GM18520 (cell line): ENCODE data around the gene ANKRD29.

ENCODE experiments used
- ATAC-seq: cut with Tn5 transposase; IDR thresholded peaks from one replicate; pipeline ENCODE4 v1.9.1; 2021; ENCODE audit not compliant: unreplicated experiment

The ANKRD29 gene

GRCh38 chr18:23662309-23663263 is at the start of gene ANKRD29:
ANKRD29 (minus strand) TSS chr18:23662911; CDS start chr18:23662730, 181 bp downstream.
- no peak for ATAC-seq

GRCh38 chr18:23712445-23712844 is 49.7 kb upstream of the ANKRD29 start:
- no peak for ATAC-seq

GRCh38 chr18:23711426-23711825 is 48.7 kb upstream of the ANKRD29 start:
- ATAC-seq, result no peak

GRCh38 chr18:23710946-23711345 is 48.2 kb upstream of the ANKRD29 start:
- no peak for ATAC-seq

GRCh38 chr18:23710068-23710527 is 47.4 kb upstream of the ANKRD29 start:
- ATAC-seq, result no peak

GRCh38 chr18:23706971-23707640 is 44.4 kb upstream of the ANKRD29 start:
- ATAC-seq, result no peak

GRCh38 chr18:23704806-23705205 is 42.1 kb upstream of the ANKRD29 start:
- ATAC-seq, result no peak

- no peak for ATAC-seq
These were observed 41.3 kb upstream of the ANKRD29 start for GRCh38 chr18:23703987-23704384.

- no peak for ATAC-seq
These were observed 40.6 kb upstream of the ANKRD29 start for GRCh38 chr18:23703057-23703986.

GRCh38 chr18:23702606-23703005 is 39.9 kb upstream of the ANKRD29 start:
- ATAC-seq, result no peak

- no peak for ATAC-seq
These were observed 38.9 kb upstream of the ANKRD29 start for GRCh38 chr18:23701544-23702064.

GRCh38 chr18:23701017-23701416 is 38.3 kb upstream of the ANKRD29 start:
- ATAC-seq, result no peak

- ATAC-seq, result no peak
These were observed 32.1 kb upstream of the ANKRD29 start for GRCh38 chr18:23694637-23695430.

- ATAC-seq, result no peak
These were observed 31.1 kb upstream of the ANKRD29 start for GRCh38 chr18:23693846-23694245.

- ATAC-seq, result no peak
These were observed 27.9 kb upstream of the ANKRD29 start for GRCh38 chr18:23690505-23691068.

GRCh38 chr18:23689616-23690504 is 27.1 kb upstream of the ANKRD29 start:
- no peak for ATAC-seq

- ATAC-seq, result no peak
These were observed 26.4 kb upstream of the ANKRD29 start, which contains the start of gene LAMA3 for GRCh38 chr18:23689031-23689615. LAMA3 (plus strand) TSS chr18:23689453; CDS start chr18:23689684, 231 bp downstream.

- no peak for ATAC-seq
These were observed 25.8 kb upstream of the ANKRD29 start for GRCh38 chr18:23688528-23688927.
